GM12874 (cell line): ENCODE measurements around the gene CHMP5.

Source experiments
- CTCF ChIP-seq: IDR thresholded peaks from 2 replicates; pipeline ENCODE4 v1.5.1; 2011; ENCODE audit warnings: low read depth, mild to moderate bottlenecking, control low read depth, low read length, moderate library complexity; ENCODE audit not compliant: insufficient read depth

Gene CHMP5

GRCh38 chr9:33293782-33294181, 28.9 kb downstream of the CHMP5 start:
- no peak for TF ChIP-seq CTCF

GRCh38 chr9:33294670-33295432, 30.0 kb downstream of the CHMP5 start:
- no peak for TF ChIP-seq CTCF

GRCh38 chr9:33295571-33295970, 30.7 kb downstream of the CHMP5 start:
- no peak for TF ChIP-seq CTCF

GRCh38 chr9:33297432-33297831, 32.6 kb downstream of the CHMP5 start:
- no peak for TF ChIP-seq CTCF

- no peak for TF ChIP-seq CTCF
Measured at GRCh38 chr9:33300546-33300945, 35.7 kb downstream of the CHMP5 start.

- no peak for TF ChIP-seq CTCF
Measured at GRCh38 chr9:33304362-33304761, 39.5 kb downstream of the CHMP5 start.

GRCh38 chr9:33306037-33306436, 41.2 kb downstream of the CHMP5 start:
- TF ChIP-seq CTCF: no peak
